Skeletal muscle satellite cell (primary cell): ENCODE measurements around the gene SH3PXD2B.
A peak's percentile ranks its signal among the peaks of the same experiment; 100 is the strongest.

ENCODE experiments used
- H3K27me3 ChIP-seq: 2 replicates; pipeline ENCODE4 v1.7.0; 2013; ENCODE audit warnings: low read length; ENCODE audit not compliant: control insufficient read depth, insufficient read depth
- H3K36me3 ChIP-seq: 2 replicates; pipeline ENCODE4 v1.7.0; 2013; ENCODE audit warnings: mild to moderate bottlenecking, control low read depth, low read length; ENCODE audit not compliant: insufficient read depth
- H3K4me1 ChIP-seq: 2 replicates; pipeline ENCODE4 v1.7.0; 2013; ENCODE audit warnings: low read length; ENCODE audit not compliant: control insufficient read depth, insufficient read depth
- H3K4me2 ChIP-seq: 2 replicates; pipeline ENCODE4 v1.7.0; 2013; ENCODE audit warnings: mild to moderate bottlenecking, low read length
- H3K4me3 ChIP-seq: 2 replicates; pipeline ENCODE4 v1.7.0; 2013; ENCODE audit warnings: low read length
- H3K9ac ChIP-seq: 2 replicates; pipeline ENCODE4 v1.7.0; 2013; ENCODE audit warnings: mild to moderate bottlenecking, low read depth, low read length, moderate library complexity
- H3K9me3 ChIP-seq: replicated peaks from 2 replicates; pipeline ENCODE4 v1.7.0; 2013; ENCODE audit warnings: mild to moderate bottlenecking, control low read depth, low read length

Gene SH3PXD2B

GRCh38 chr5:172278356-172278755, 176.0 kb downstream of the SH3PXD2B start:
- H3K4me1 ChIP-seq = peaks cover 35% of the 10 kb centered on the region
- H3K4me3 ChIP-seq = no peak overlapping the region
- no peaks in the 10 kb centered on the region for H3K9me3 ChIP-seq
- no peak overlapping the region for H3K9ac ChIP-seq
- H3K27me3 ChIP-seq = no peaks in the 10 kb centered on the region
- no peaks in the 10 kb centered on the region for H3K36me3 ChIP-seq
- no peak overlapping the region for H3K4me2 ChIP-seq

- H3K36me3 ChIP-seq = no peaks in the 10 kb centered on the region
- no peak overlapping the region for H3K9ac ChIP-seq
- H3K9me3 ChIP-seq = no peaks in the 10 kb centered on the region
- H3K4me2 ChIP-seq = peak overlapping the region; percentile 44
- no peak overlapping the region for H3K4me3 ChIP-seq
- H3K27me3 ChIP-seq = no peaks in the 10 kb centered on the region
- H3K4me1 ChIP-seq = peaks cover 25% of the 10 kb centered on the region
Measured at GRCh38 chr5:172276214-172276613, 178.1 kb downstream of the SH3PXD2B start.
